ENCODE measurements around the gene PROCA1. TPM values are rescaled to one million over a fixed set of nuclear protein-coding genes. Genes with fewer than 3 reads are reported as not detected.

Gene PROCA1
- total RNA-seq, 1 donor from 2014 or later, result 0.26 TPM

DNA sequence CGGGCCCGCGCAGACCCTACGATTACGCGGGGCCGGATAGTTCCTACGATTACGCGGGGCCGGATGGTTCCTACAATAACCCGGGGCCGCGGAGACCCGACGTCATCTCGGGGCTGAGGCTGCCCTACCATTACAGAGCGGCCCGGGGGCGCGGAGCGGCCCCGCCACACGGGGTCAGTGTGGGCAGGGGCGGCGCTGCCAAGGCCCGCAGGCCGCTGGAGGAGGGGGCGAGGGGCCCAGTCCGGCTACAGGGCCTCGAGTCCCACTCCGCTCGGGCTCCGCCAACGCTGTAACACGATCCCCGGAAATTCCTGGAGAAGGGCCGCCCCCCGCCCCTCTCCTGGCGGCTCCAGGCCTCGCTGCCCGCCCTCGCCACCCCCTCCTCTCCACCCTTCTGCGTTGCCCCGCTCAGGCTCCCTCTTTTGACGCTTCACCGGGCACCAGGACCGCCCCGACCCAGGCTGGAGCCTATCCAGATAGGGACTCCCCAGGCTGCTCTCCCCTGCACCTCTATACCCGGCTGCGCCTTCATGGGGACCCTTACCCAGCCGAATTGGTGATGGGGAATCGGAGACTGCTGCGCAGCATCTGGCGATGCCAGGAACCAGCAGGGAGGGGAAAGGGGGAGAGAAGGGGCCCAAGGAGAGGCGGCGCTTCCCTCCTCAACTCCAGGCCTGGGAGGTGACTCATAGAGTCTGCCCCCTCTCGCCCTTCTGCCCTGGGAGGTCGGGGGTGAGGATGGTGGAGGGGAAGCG lies 6.1 kb upstream of the PROCA1 start, which contains the start of gene RAB34:
Gene RAB34, minus strand, starts transcription at position 291 of the 755 bp plus-strand sequence. CDS start 602 bp downstream, outside the sequence.
- no peak for FAIRE-seq
- DNase-seq (ENCODE audit: low read depth), result peak; percentile 61
- TF ChIP-seq, protein P1, sequence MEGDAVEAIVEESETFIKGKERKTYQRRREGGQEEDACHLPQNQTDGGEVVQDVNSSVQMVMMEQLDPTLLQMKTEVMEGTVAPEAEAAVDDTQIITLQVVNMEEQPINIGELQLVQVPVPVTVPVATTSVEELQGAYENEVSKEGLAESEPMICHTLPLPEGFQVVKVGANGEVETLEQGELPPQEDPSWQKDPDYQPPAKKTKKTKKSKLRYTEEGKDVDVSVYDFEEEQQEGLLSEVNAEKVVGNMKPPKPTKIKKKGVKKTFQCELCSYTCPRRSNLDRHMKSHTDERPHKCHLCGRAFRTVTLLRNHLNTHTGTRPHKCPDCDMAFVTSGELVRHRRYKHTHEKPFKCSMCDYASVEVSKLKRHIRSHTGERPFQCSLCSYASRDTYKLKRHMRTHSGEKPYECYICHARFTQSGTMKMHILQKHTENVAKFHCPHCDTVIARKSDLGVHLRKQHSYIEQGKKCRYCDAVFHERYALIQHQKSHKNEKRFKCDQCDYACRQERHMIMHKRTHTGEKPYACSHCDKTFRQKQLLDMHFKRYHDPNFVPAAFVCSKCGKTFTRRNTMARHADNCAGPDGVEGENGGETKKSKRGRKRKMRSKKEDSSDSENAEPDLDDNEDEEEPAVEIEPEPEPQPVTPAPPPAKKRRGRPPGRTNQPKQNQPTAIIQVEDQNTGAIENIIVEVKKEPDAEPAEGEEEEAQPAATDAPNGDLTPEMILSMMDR (IDR thresholded peaks at IDR 0.05; ENCODE audit: insufficient read depth, low read length, severe bottlenecking), result peak; percentile 49
- H3K4me3 ChIP-seq (ENCODE audit: low read depth, low read length), result peak within 1 kb of the TSS; percentile 63
- peaks cover 19% of the 10 kb centered on the region for H3K36me3 ChIP-seq (ENCODE audit: control insufficient read depth, insufficient read depth, low read length)
- H3K27me3 ChIP-seq (ENCODE audit: control insufficient read depth, insufficient read depth, low read length), result no peaks in the 10 kb centered on the region

DNA sequence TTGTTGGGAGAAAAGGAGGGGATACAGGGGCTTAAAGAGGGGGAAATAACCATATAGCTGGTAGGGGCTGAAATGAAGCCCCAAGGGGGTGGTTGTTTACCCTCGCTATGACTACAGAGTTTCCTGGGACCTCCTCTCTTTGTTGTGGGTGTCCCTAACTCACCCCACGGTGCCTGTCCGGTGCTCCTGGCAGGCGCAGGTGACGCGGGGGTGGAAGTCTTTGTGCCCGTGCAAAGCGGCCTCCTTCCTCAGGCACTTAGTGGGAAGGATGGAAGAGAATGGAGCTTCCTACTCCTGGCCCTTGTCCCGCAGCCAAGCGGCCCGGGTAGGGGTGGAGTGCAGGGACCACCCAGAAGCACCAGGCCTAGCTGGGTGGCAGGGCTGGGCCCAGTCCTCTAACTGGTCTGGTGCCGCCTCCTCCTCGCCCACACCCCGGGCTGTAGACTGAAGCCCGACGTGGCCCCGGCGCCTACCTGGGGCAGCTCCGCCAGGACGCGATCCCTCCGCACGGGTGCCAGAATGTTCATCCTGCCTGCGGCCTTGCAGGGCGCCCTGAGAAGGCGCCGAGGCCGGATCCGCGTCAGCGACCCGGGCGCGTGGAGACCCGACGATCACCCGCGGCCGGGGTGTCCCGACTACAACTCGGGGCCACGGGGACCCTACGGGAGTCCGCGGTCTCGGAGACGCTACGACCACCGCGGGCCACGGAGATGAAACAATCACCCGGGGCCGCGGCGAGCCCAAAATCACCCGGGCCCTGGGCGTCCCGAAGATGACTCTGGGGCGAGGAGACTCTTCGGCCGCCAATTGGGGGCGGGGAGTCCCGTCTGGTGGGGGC lies 5.3 kb upstream of the PROCA1 start:
- Histone ChIP-seq H3K27me3 (ENCODE audit: control insufficient read depth, insufficient read depth, low read length) (no peaks in the 10 kb centered on the region), H3K4me3 (ENCODE audit: low read depth, low read length) (peak overlapping the region; percentile 63), H3K36me3 (ENCODE audit: control insufficient read depth, insufficient read depth, low read length) (peaks cover 15% of the 10 kb centered on the region)
- TF ChIP-seq, protein P1 (IDR thresholded peaks at IDR 0.05; ENCODE audit: insufficient read depth, low read length, severe bottlenecking), result no peak
- DNase-seq (ENCODE audit: low read depth) (no peak), FAIRE-seq (no peak)

DNA sequence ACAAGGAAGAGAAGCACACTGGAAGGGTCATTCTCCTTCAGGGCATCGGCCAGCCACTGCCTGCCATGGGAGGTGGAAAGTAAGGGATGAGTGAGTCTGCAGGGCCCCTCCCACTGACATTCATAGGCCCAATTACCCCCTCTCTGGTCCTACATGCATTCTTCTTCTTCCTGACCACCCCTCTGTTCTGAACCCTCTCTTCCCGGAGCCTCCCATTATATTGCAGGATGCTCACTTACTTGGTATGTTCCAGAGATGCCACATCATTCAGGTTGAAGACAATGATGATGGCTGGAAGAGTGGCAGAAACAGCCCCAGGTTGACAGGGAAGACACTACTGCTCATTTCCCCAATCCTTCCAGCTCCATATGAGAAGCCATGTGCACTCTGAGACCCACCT lies 3.5 kb upstream of the PROCA1 start:
- no peak for DNase-seq (ENCODE audit: low read depth)
- Histone ChIP-seq H3K36me3 (ENCODE audit: control insufficient read depth, insufficient read depth, low read length) (peaks cover 10% of the 10 kb centered on the region), H3K4me3 (ENCODE audit: low read depth, low read length) (no peak overlapping the region), H3K27me3 (ENCODE audit: control insufficient read depth, insufficient read depth, low read length) (no peaks in the 10 kb centered on the region)
- no peak for FAIRE-seq
- TF ChIP-seq, protein P1 (IDR thresholded peaks at IDR 0.05; ENCODE audit: insufficient read depth, low read length, severe bottlenecking), result no peak

GRCh38 chr17:28714281-28714680 lies 2.6 kb upstream of the PROCA1 start:
- TF ChIP-seq, protein P1 (IDR thresholded peaks at IDR 0.05; ENCODE audit: insufficient read depth, low read length, severe bottlenecking), result no peak
- no peak for DNase-seq (ENCODE audit: low read depth)
- Histone ChIP-seq H3K27me3 (ENCODE audit: control insufficient read depth, insufficient read depth, low read length) (no peaks in the 10 kb centered on the region), H3K36me3 (ENCODE audit: control insufficient read depth, insufficient read depth, low read length) (peaks cover 10% of the 10 kb centered on the region), H3K4me3 (ENCODE audit: low read depth, low read length) (no peak overlapping the region)
- no peak for FAIRE-seq

DNA sequence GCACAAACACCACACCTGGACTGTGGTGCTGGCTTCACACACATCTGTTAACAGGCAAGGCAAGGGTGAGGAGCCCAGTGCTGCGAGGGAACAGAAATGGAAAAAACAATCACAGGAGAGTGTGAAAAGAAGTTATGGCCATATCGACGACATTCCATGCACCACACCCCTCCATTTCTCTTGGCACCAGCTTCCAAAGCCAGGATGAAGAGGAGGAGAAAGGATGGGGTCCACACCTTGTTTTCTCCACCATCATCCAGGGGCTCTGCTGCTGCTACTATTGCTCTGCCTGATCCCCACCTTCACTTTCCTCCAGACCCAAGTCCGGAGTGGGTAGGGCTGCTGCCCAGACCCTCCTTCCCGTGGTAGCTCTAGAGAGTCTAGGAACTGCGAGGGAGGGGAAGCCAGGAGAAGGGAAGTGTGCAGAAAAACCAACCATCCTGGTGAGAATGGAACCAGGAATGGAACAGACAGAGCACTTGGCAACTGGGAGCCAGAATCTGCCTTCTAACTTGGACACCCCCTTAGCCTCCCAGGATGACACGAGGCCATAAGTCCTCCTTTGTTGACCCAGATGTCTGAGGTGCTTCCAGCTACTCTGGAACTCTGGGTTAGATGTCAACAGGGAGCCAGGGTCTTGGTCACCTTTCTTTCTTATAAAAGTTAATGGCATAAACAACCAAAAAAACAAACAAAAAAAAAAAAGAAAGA lies 1.2 kb upstream of the PROCA1 start:
- no peak overlapping the region for H3K4me3 ChIP-seq (ENCODE audit: low read depth, low read length)
- TF ChIP-seq, protein P1 (IDR thresholded peaks at IDR 0.05; ENCODE audit: insufficient read depth, low read length, severe bottlenecking), result no peak
- peak; percentile 50 for FAIRE-seq
- peaks cover 10% of the 10 kb centered on the region for H3K36me3 ChIP-seq (ENCODE audit: control insufficient read depth, insufficient read depth, low read length)
- DNase-seq (ENCODE audit: low read depth), result no peak
- H3K27me3 ChIP-seq (ENCODE audit: control insufficient read depth, insufficient read depth, low read length), result no peaks in the 10 kb centered on the region

All from bronchial epithelial cell (primary cell).